Stimulated activated effector memory CD8-positive, alpha-beta T cell treated with anti-CD3 and anti-CD28 coated beads, Interleukin-12 subunit alpha, Interleukin-12 subunit beta, amount 100 ng/mL, for 72 hours (primary cell): ENCODE data around the gene SH2D3A.
"Not testable (repeated sequence)": the region's sequence is repeated elsewhere in the genome, so short reads cannot be mapped to it uniquely, and the experiment has no call there.

Experiments used
- ATAC-seq: fragments of 150-1000 bp; cut with Tn5 transposase; 2 replicates; pipeline ENCODE4 v1.10.0; 2021
- DNase-seq, 2 donors: peaks; one replicate each; pipeline ENCODE4 v3.0.0; 2021 to 2022; ENCODE audit warnings: low spot score in 2 of 2
- H3K27ac Mint-ChIP-seq: one replicate; pipeline ENCODE4 v1.8.0; 2022; ENCODE audit warnings: mild to moderate bottlenecking, mixed read lengths
- H3K36me3 Mint-ChIP-seq: one replicate; pipeline ENCODE4 v1.8.0; 2022; ENCODE audit warnings: mild to moderate bottlenecking, mixed read lengths
- H3K4me1 Mint-ChIP-seq: one replicate; pipeline ENCODE4 v1.8.0; 2022; ENCODE audit warnings: mixed read lengths
- H3K4me3 Mint-ChIP-seq: one replicate; pipeline ENCODE4 v1.8.0; 2022; ENCODE audit warnings: mild to moderate bottlenecking, mixed read lengths
- H3K9me3 Mint-ChIP-seq: one replicate; pipeline ENCODE4 v1.8.0; 2022; ENCODE audit warnings: mixed read lengths

The SH2D3A gene

DNA sequence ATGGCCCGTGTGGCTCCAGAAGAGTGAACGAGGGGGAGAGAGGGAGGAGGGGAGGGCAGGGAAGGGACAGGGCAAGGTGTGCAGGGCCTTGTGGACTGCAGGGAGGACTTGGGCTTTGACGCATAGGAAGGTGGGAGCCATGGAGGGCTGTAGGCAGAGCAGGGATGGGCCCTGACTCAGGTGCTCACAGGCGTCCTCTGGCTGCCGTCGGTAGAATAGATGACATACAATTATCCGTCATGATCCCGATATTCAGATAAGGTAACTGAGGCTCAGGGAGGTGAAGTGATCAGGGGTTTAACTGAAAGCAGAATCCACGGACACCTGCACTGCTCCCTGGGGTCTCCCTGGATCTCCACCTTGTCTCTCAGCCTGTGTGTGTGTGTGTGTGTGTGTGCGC, 50.2 kb downstream of the SH2D3A start:
- H3K9me3 Mint-ChIP-seq, result no peaks in the 10 kb centered on the region
- ATAC-seq (no peak), DNase-seq (no peak)
- H3K36me3 Mint-ChIP-seq, result peaks cover 6% of the 10 kb centered on the region
- H3K27ac Mint-ChIP-seq, result peak overlapping the region; percentile 44
- H3K4me1 Mint-ChIP-seq, result peaks cover 39% of the 10 kb centered on the region
- no peak overlapping the region for H3K4me3 Mint-ChIP-seq

DNA sequence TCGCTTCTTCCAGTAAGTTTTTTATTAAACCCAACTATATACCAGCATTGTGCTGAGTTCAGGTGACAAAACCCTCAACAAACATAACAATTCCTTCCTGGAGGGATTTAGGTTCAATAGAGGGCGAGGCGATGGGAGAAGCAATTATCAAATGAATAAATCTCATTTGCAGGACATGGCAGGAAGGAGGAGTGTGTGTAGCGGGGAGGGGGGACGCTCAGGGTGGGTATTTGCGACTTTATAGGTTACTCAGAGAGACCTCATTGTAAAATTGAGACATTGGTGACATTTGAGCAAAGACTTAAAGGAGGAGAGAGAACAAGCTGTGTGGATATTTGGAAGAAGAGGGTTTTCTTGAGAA, 50.6 kb downstream of the SH2D3A start:
- peak overlapping the region; percentile 0 for H3K27ac Mint-ChIP-seq
- peaks cover 6% of the 10 kb centered on the region for H3K36me3 Mint-ChIP-seq
- ATAC-seq (no peak), DNase-seq (no peak)
- peaks cover 39% of the 10 kb centered on the region for H3K4me1 Mint-ChIP-seq
- no peaks in the 10 kb centered on the region for H3K9me3 Mint-ChIP-seq
- H3K4me3 Mint-ChIP-seq, result no peak overlapping the region

- H3K4me3 Mint-ChIP-seq, result no peak overlapping the region
- DNase-seq (no peak), ATAC-seq (no peak)
- H3K4me1 Mint-ChIP-seq, result peaks cover 44% of the 10 kb centered on the region
- no peaks in the 10 kb centered on the region for H3K9me3 Mint-ChIP-seq
- peaks cover 6% of the 10 kb centered on the region for H3K36me3 Mint-ChIP-seq
- H3K27ac Mint-ChIP-seq, result no peak overlapping the region
Measured at GRCh38 chr19:6714749-6715555, 52.3 kb downstream of the SH2D3A start.

- DNase-seq, result no peak
- Mint-ChIP-seq H3K4me1 (peaks cover 44% of the 10 kb centered on the region), H3K36me3 (peaks cover 6% of the 10 kb centered on the region), H3K9me3 (no peaks in the 10 kb centered on the region), H3K4me3 (no peak overlapping the region), H3K27ac (no peak overlapping the region)
- no peak for ATAC-seq
Measured at GRCh38 chr19:6713773-6714692, 53.2 kb downstream of the SH2D3A start.

- peaks cover 9% of the 10 kb centered on the region for H3K36me3 Mint-ChIP-seq
- H3K9me3 Mint-ChIP-seq, result no peaks in the 10 kb centered on the region
- peaks cover 35% of the 10 kb centered on the region for H3K4me1 Mint-ChIP-seq
- no peak overlapping the region for H3K4me3 Mint-ChIP-seq
- H3K27ac Mint-ChIP-seq, result no peak overlapping the region
- ATAC-seq (no peak), DNase-seq (no peak)
Measured at GRCh38 chr19:6712692-6713670, 54.3 kb downstream of the SH2D3A start.

- Mint-ChIP-seq H3K4me1 (peaks cover 27% of the 10 kb centered on the region), H3K4me3 (no peak overlapping the region), H3K27ac (no peak overlapping the region), H3K9me3 (no peaks in the 10 kb centered on the region), H3K36me3 (peaks cover 8% of the 10 kb centered on the region)
- DNase-seq (no peak), ATAC-seq (peak; percentile 33)
Measured at GRCh38 chr19:6712231-6712630, 55.0 kb downstream of the SH2D3A start.

GRCh38 chr19:6711605-6712004, 55.6 kb downstream of the SH2D3A start:
- Mint-ChIP-seq H3K4me1 (peaks cover 22% of the 10 kb centered on the region), H3K36me3 (peaks cover 5% of the 10 kb centered on the region), H3K4me3 (no peak overlapping the region), H3K9me3 (no peaks in the 10 kb centered on the region), H3K27ac (no peak overlapping the region)
- DNase-seq, result no peak
- no peak for ATAC-seq

GRCh38 chr19:6711078-6711361, 56.2 kb downstream of the SH2D3A start:
- Mint-ChIP-seq H3K27ac (no peak overlapping the region), H3K4me3 (no peak overlapping the region), H3K9me3 (no peaks in the 10 kb centered on the region), H3K36me3 (peaks cover 5% of the 10 kb centered on the region), H3K4me1 (peaks cover 22% of the 10 kb centered on the region)
- DNase-seq, result no peak
- peak; percentile 24 for ATAC-seq

GRCh38 chr19:6710273-6711077, 56.8 kb downstream of the SH2D3A start:
- Mint-ChIP-seq H3K36me3 (peaks cover 5% of the 10 kb centered on the region), H3K4me1 (peaks cover 22% of the 10 kb centered on the region), H3K27ac (peak overlapping the region; percentile 85), H3K9me3 (no peaks in the 10 kb centered on the region), H3K4me3 (peak overlapping the region; percentile 43)
- ATAC-seq, result peak; percentile 67
- no peak for DNase-seq

GRCh38 chr19:6709549-6709948, 57.7 kb downstream of the SH2D3A start:
- Mint-ChIP-seq H3K9me3 (no peaks in the 10 kb centered on the region), H3K27ac (peak overlapping the region; percentile 85), H3K4me1 (peaks cover 22% of the 10 kb centered on the region), H3K36me3 (peaks cover 5% of the 10 kb centered on the region), H3K4me3 (peak overlapping the region; percentile 43)
- DNase-seq, result no peak
- no peak for ATAC-seq

DNA sequence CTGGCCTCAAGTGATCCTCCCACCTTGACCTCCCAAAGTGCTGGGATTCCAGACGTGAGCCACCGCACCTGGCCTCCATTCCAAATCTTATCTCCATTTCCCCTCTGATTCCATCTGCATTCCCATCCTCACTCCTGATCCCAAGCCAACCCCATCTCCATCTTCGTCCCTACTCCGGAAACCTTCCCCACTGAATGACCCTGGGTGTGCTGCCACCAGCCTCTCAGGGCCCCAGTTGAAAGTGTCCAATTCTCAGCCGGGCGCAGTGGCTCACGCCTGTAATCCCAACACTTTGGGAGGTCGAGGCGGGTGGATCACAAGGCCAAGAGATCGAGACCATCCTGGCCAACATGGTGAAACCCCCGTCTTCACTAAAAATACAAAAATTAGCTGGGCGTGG, 58.3 kb downstream of the SH2D3A start:
- H3K4me3 Mint-ChIP-seq, DNase-seq, H3K36me3 Mint-ChIP-seq, H3K9me3 Mint-ChIP-seq, ATAC-seq: not testable (repeated sequence)
- Mint-ChIP-seq H3K4me1 (peaks cover 22% of the 10 kb centered on the region), H3K27ac (peak overlapping the region; percentile 8)

GRCh38 chr19:6708346-6708745, 58.9 kb downstream of the SH2D3A start:
- Mint-ChIP-seq H3K4me1 (peaks cover 22% of the 10 kb centered on the region), H3K9me3 (no peaks in the 10 kb centered on the region), H3K4me3 (no peak overlapping the region), H3K36me3 (peaks cover 5% of the 10 kb centered on the region), H3K27ac (peak overlapping the region; percentile 8)
- ATAC-seq (no peak), DNase-seq (no peak)

DNA sequence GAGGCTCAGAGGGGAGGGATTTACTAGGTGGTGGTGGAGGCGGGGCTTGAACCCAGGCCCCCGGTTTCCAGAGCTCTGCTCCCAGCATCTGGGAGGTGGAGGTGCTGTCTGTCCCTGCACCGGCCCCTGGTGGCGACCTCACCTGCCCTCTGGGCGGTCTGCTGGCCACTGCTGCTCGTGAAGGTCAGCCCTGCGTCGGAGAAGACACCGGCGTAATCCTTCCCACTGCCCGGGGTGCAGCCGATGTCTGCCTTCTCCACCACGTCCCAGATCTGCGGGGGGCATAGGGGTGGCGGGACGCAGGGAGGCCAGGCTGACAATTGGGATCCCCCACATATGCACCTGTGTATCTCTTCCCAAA, 59.6 kb downstream of the SH2D3A start:
- peaks cover 5% of the 10 kb centered on the region for H3K36me3 Mint-ChIP-seq
- no peak for ATAC-seq
- no peak overlapping the region for H3K4me3 Mint-ChIP-seq
- H3K27ac Mint-ChIP-seq, result no peak overlapping the region
- no peak for DNase-seq
- H3K9me3 Mint-ChIP-seq, result no peaks in the 10 kb centered on the region
- H3K4me1 Mint-ChIP-seq, result peaks cover 22% of the 10 kb centered on the region

- H3K4me3 Mint-ChIP-seq, result no peak overlapping the region
- no peak for ATAC-seq
- no peaks in the 10 kb centered on the region for H3K9me3 Mint-ChIP-seq
- peaks cover 5% of the 10 kb centered on the region for H3K36me3 Mint-ChIP-seq
- DNase-seq, result no peak
- no peak overlapping the region for H3K27ac Mint-ChIP-seq
- peaks cover 22% of the 10 kb centered on the region for H3K4me1 Mint-ChIP-seq
Measured at GRCh38 chr19:6707011-6707657, 60.1 kb downstream of the SH2D3A start.
